HUES6 (cell line): ENCODE data around the gene RAMP2.
"Not testable (repeated sequence)": the region's sequence is repeated elsewhere in the genome, so short reads cannot be mapped to it uniquely, and the experiment has no call there.

Experiments used
- H3K27ac ChIP-seq: 2 replicates; pipeline ENCODE4 v1.7.0; 2013; ENCODE audit warnings: low read depth, mild to moderate bottlenecking, low read length, inconsistent platforms
- H3K27me3 ChIP-seq: 2 replicates; pipeline ENCODE4 v1.6.1; 2013; ENCODE audit warnings: low read length; ENCODE audit not compliant: control insufficient read depth, insufficient read depth
- H3K36me3 ChIP-seq: 2 replicates; pipeline ENCODE4 v1.6.1; 2013; ENCODE audit warnings: low read length; ENCODE audit not compliant: control insufficient read depth, insufficient read depth
- H3K4me1 ChIP-seq: 2 replicates; pipeline ENCODE4 v1.6.1; 2013; ENCODE audit warnings: low read length; ENCODE audit not compliant: control insufficient read depth, insufficient read depth
- H3K4me3 ChIP-seq: 2 replicates; pipeline ENCODE4 v1.5.1; 2013; ENCODE audit warnings: low read depth, low read length
- H3K9ac ChIP-seq: one replicate; pipeline ENCODE4 v1.6.1; 2013; ENCODE audit warnings: mild to moderate bottlenecking, low read length
- H3K9me3 ChIP-seq: 2 replicates; pipeline ENCODE4 v1.6.1; 2013; ENCODE audit warnings: low read depth, low read length; ENCODE audit not compliant: control insufficient read depth, insufficient read depth

RAMP2 gene

GRCh38 chr17:42748202-42748907 is 12.7 kb upstream of the RAMP2 start:
- no peaks in the 10 kb centered on the region for H3K36me3 ChIP-seq
- no peak overlapping the region for H3K27ac ChIP-seq
- H3K9me3 ChIP-seq: no peaks in the 10 kb centered on the region
- peaks cover 15% of the 10 kb centered on the region for H3K27me3 ChIP-seq
- no peak overlapping the region for H3K9ac ChIP-seq
- peaks cover 28% of the 10 kb centered on the region for H3K4me1 ChIP-seq
- no peak overlapping the region for H3K4me3 ChIP-seq

- Histone ChIP-seq H3K36me3 (no peaks in the 10 kb centered on the region), H3K9ac (no peak overlapping the region), H3K4me3 (no peak overlapping the region), H3K27ac (no peak overlapping the region), H3K27me3 (peaks cover 15% of the 10 kb centered on the region), H3K4me1 (peaks cover 20% of the 10 kb centered on the region), H3K9me3 (no peaks in the 10 kb centered on the region)
These were observed 11.9 kb upstream of the RAMP2 start for GRCh38 chr17:42748908-42749798.

DNA sequence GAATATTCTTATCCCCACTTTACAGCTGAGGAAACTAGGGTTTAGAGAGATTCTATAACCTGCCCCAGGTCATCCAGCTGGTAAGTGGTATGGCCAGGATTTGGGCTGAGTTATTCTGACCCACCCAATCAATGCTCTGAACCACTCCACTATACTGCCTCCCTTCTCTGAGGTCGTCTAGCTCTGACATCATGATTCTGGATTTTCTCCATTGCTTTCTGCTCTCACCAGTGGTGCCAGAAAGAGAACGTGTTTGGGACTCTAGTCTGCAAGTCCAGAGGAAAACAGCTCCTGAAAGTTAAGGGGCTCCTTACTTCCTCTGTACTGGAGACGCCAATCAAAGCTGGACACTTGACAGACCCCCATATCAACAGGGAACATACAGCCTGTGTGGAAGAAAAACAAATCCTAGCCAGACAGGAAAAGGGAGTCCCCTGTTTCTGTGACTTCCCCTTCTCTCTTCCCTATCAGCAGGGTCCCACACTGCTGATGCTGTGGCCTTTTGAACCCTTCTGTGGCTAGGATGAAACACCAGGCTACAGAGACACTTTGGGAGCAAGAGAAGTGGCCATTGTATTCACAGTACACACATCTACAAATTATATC is 10.2 kb upstream of the RAMP2 start:
- Histone ChIP-seq H3K4me1 (peaks cover 16% of the 10 kb centered on the region), H3K27me3 (peaks cover 6% of the 10 kb centered on the region), H3K27ac (no peak overlapping the region), H3K9ac (peak overlapping the region; percentile 8), H3K9me3 (no peaks in the 10 kb centered on the region), H3K4me3 (no peak overlapping the region), H3K36me3 (no peaks in the 10 kb centered on the region)

DNA sequence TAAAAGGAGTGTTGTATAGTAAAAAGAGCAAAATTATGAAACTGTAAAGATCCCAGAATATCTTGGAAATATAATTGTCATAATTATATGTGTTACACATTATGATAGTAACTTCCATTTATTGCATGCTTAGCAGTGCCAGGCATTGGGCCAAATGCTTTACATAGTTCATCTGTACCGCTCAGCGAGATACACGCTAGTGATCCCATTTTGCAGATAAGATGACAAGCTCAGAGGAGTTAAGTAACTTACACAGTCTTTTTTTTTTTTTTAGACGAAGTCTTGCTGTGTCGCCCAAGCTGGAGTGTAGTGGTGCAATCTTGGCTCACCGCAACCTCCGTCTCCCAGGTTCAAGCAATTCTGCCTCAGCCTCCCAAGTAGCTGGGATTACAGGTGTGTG is 9.4 kb upstream of the RAMP2 start:
- Histone ChIP-seq H3K9ac (no peak overlapping the region), H3K9me3 (no peaks in the 10 kb centered on the region), H3K36me3 (no peaks in the 10 kb centered on the region), H3K4me1 (peaks cover 16% of the 10 kb centered on the region), H3K27me3 (no peaks in the 10 kb centered on the region; the same call in 1 of the 2 replicates), H3K4me3 (no peak overlapping the region), H3K27ac (no peak overlapping the region)

- H3K36me3 ChIP-seq: no peaks in the 10 kb centered on the region
- H3K4me1 ChIP-seq: no peaks in the 10 kb centered on the region; the same call in 1 of the 2 replicates
- H3K9me3 ChIP-seq: no peaks in the 10 kb centered on the region
- H3K27me3 ChIP-seq: peaks cover 16% of the 10 kb centered on the region
- H3K9ac ChIP-seq: no peak overlapping the region
- H3K27ac ChIP-seq: no peak overlapping the region
- H3K4me3 ChIP-seq: no peak overlapping the region
These were observed 6.2 kb upstream of the RAMP2 start for GRCh38 chr17:42754782-42755181.

DNA sequence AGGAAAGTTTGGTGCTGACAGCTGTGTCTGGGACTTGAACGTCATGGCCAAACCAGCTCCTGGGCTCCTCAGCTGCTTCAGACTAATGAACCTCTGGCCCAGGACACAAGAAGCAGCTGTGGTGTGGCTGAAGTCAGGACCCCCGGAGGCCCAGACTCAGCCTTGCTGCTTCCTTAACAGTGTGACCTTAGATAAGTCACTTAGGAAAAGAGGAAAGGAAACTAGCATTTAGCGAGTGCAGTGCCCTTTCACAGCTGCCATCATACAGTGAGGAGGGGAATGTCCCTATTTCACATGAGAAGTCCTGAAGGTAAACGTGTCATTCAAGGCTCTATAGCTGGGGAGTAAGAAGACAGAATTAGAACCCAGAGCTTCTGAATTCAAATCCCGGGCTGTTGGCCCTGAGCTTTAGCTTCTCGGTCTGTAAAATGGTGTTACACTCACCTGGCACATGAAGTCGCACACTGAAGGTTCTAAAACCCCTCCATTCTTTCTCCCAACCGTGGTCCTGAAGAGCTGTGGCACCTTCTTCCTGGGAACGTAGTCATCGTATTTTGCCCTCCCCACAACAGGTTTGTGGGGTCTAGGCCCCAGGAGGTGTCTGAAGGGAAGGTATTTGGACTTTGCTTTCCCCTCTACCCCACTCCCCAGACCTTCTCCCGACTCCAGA is 910 bp upstream of the RAMP2 start:
- Histone ChIP-seq H3K36me3 (no peaks in the 10 kb centered on the region), H3K27ac (no peak overlapping the region), H3K27me3 (peaks cover 45% of the 10 kb centered on the region), H3K9ac (peak overlapping the region; percentile 18), H3K4me3 (peak overlapping the region; percentile 68), H3K9me3 (no peaks in the 10 kb centered on the region), H3K4me1 (peaks cover 22% of the 10 kb centered on the region)

DNA sequence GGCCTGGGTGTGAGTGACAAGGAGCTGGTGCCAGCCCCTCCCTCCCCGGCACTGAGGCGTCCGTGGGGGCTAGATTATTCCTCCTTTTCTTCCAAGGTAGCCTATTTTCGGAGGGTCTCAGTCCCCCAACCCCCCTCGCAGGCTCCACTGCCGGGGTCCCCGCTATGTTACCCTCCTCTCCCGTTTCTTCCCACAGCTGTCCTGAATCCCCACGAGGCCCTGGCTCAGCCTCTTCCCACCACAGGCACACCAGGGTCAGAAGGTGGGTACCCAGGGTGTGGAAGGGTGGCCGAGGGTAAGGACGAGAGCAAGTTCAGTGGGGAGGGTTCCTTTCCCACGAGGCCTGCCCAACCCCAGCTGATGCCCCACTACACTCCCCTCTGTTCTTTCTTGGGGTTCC is 611 bp downstream of the RAMP2 start:
- H3K27ac ChIP-seq: no peak overlapping the region
- H3K4me1 ChIP-seq: peaks cover 22% of the 10 kb centered on the region
- H3K9me3 ChIP-seq: no peaks in the 10 kb centered on the region
- H3K36me3 ChIP-seq: no peaks in the 10 kb centered on the region
- peak overlapping the region; percentile 68 for H3K4me3 ChIP-seq
- peaks cover 45% of the 10 kb centered on the region for H3K27me3 ChIP-seq
- H3K9ac ChIP-seq: peak overlapping the region; percentile 29

- Histone ChIP-seq H3K27me3 (peaks cover 15% of the 10 kb centered on the region), H3K4me3 (no peak overlapping the region), H3K36me3 (no peaks in the 10 kb centered on the region), H3K9ac (no peak overlapping the region), H3K27ac (no peak overlapping the region), H3K4me1 (peaks cover 15% of the 10 kb centered on the region), H3K9me3 (no peaks in the 10 kb centered on the region)
These were observed 5.1 kb downstream of the RAMP2 start for GRCh38 chr17:42766124-42766523.

- Histone ChIP-seq H3K4me3 (no peak overlapping the region), H3K9me3 (no peaks in the 10 kb centered on the region), H3K36me3 (no peaks in the 10 kb centered on the region), H3K27ac (no peak overlapping the region), H3K27me3 (peaks cover 2% of the 10 kb centered on the region), H3K4me1 (peaks cover 9% of the 10 kb centered on the region), H3K9ac (no peak overlapping the region)
These were observed 6.5 kb downstream of the RAMP2 start for GRCh38 chr17:42767512-42767911.

DNA sequence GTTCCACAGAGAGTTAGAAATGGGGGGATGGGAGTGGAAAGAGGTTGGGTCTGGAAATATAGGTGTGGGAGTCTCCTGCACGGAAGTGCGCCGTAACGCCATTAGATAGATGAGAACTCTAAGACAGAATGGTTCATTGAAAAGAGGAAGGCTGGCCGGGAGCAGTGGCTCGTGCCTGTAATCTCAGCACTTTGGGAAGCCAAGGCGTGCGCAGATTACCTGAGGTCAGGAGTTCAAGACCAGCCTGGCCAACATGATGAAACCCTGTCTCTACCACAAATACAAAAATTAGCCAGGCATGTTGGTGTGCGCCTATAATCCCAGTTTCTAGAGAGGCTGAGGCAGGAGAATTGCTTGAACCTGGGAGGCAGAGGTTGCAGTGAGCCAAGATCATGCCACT is 7.0 kb downstream of the RAMP2 start:
- H3K9ac ChIP-seq, H3K9me3 ChIP-seq, H3K36me3 ChIP-seq, H3K4me1 ChIP-seq, H3K27me3 ChIP-seq, H3K27ac ChIP-seq, H3K4me3 ChIP-seq: not testable (repeated sequence)
